ENCODE results near the gene CTCFL.

The CTCFL gene

DNA sequence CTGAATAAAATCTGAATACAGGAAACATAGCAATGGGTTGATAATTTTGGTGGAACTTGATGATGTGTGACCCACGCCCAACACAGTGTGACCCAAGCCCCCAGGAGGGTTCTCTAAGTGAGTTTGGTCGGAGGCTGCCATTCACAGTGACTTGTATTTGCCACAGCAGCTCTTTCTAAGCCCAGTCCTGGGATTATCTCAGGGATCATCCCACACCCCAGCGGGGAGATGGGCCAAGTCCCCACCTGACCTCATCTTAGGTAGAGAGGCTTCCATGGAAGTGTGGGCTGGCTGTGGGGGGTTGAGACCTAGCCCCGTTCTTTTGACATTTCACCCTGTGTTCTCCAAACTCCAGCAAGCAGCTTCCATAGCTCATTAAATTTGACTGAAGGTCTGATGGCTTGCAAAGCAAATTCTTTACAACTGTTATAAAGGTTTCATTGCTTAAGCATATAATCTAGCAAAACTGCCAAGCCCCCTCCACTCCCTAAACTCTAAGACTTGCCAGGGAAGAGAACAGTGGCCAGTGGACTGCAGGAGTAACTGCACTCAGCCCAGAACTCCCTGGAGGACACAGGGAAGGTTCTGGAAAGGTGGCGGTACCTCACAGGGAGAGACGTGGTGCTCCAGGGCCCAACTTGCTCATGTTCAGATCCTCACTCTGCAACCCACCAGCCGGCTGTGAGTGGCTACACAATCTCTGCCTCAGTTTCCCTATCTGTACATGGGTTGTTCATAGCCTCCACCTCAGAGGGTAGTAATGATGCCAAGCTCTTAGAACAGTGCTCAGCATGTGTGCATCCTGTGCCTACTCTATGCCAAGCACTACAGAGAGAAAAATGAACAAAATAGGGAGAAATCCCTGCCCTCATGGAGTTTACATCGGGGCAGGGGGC lies 35.0 kb upstream of the CTCFL start:
- no peak for DNase-seq

DNA sequence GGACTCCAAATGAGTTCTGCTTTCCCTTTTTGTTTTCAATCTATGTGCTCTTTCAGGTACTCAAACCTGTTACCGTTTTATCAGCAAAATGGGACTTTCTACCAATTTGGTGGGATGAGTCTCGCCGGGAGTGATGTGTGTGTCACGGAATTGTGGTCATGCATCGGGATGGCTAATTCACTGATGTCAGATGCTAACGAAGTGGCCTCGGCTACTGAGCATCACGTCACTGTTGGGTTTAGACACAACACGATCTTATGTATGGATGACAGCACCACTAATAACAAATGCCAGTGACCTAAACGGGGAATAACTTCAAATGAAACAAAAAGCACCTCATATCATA lies 34.3 kb upstream of the CTCFL start:
- no peak for DNase-seq

DNA sequence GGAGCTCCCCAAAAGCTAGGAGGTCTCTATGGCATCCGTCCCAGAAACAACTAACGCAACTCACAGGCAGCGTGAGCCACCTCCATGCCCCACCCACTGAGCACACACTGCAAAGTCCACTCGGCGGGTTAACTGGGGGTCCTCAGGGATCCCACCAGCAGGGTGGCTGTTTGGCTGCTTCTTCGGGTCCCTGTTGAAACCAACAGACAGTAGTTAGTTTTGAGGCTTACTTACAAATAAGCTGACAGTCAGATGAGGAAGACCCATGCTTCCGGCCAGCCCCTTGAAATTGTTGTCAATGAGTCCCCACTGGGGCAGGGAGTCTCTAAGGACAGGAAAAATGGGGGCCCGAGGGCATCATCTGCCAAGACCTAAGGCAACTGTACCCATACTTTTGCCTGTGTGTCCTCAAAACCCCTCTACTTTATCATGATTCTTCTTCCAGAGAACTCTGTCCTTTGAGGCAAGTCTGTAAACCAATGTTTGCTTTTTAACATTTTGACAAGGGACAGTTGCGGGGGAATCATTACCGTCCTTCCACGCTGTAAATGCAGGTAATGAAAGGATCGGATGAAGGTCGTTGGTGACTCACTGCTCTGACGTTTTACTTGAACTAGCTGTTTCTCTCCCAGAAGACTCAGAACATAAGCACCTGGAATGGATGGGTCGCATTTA lies 33.8 kb upstream of the CTCFL start:
- no peak for DNase-seq

DNA sequence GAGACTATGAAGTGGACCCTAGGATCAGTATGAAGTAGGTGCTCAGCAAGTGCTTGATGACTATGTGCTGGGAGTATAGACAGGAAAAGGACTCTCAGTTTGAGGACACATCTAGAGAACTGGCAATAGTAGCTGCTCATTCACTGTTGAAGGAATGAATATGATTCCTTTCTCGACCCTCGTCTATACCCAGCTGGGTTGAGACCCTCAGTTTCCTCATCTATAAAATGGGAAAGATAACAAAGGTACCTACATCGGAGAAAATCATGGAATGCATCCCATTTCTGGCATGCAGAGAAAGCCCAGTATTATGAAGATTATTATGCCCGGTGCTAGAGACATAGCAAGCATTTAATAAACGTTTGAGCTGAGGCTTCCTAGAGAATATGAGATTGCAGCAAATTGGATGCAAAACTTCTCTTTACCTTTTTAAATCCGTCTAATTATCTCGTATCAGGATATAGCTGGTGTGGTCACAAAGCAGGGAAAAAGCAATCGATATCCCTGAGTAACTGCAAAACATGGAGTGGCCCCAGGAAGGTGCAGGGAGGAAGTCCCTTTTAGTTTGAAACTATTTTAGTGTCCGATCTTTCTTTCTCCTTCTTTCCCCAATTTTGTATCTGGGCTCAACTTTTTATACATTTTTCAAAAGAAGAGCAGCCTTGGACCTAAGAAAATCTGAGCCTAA lies 33.1 kb upstream of the CTCFL start:
- no peak for DNase-seq

DNA sequence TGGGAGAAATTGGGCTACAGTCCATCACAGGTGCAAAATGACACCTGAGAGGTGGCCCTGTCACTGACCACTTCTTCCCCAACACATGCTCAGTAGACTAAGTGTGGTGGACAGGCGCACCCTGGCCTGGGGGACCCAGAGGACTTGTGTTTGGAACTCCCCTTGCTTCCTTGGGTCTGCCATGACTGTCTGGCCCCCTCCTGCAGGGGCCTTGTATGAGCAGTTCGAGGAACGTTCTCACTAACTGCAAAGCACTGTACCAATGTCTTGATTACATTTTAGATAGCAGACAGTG lies 32.0 kb upstream of the CTCFL start:
- DNase-seq: no peak

DNA sequence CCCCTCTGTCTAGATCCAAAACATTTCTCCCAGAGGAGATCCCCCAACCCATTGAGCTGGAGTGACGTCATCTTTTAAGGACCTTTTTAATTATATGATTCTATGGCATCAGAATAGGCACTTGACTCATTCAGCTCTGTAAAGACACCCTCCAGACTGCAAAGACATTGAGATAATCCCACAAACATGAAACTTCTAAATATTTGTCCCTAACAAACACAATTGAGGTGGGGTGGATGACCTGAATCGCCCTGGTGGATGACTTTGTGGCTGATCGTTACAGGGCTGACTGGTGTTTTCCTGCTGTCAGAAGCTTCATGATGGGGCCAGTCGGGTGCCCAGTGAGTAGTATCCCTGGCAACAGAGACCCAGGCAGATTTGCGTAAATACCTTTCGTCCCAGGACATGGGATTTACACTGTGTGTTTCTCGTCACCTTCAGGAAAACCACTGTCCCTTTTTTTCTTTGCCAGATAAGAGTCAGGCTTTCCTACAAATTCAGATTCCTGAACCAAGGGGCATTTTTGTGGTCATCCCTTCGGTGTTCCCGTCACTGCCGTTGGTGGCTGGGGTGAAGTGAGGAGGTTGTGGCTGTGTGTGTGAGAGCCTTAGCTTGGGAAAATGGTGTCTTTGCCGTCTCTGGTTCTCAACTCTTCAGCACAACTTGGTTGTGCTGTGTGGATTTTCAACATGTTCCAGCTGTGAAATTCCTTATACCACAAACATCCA lies 30.7 kb upstream of the CTCFL start:
- no peak for DNase-seq

DNA sequence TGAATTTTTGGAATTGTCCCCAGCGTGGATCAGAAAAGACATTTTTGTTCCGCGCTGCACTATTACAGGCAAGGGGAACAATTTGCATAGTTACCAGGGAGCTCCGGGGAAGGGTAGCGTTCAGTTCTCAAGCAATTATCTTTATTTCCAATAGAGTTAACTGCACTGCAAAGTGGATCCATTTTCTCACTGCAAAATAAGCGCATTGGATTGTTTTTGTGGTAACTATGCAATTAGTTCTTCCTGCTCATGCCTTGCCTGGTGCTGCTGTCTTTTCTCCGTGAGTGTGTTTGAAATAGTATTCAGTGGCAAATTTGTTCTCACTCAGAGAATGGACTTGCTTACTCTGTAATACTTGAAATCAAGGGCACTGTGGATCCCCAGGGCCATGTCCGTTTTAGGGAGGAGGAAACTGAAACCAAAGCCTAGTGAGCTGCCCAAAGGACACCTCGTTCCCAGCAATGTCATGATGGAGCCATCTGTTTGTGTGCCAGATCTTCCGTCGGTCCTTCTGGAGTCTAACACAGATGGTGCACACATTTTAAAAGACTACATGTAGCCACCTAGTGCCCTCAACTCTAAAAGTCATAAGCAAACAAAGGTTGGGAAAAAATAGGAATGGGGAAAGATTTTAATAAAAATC lies 28.6 kb upstream of the CTCFL start:
- DNase-seq: no peak

GRCh38 chr20:57552471-57552870 lies 27.5 kb upstream of the CTCFL start:
- no peak for DNase-seq

- DNase-seq: no peak
Measured at GRCh38 chr20:57548177-57549058, 23.5 kb upstream of the CTCFL start.

DNA sequence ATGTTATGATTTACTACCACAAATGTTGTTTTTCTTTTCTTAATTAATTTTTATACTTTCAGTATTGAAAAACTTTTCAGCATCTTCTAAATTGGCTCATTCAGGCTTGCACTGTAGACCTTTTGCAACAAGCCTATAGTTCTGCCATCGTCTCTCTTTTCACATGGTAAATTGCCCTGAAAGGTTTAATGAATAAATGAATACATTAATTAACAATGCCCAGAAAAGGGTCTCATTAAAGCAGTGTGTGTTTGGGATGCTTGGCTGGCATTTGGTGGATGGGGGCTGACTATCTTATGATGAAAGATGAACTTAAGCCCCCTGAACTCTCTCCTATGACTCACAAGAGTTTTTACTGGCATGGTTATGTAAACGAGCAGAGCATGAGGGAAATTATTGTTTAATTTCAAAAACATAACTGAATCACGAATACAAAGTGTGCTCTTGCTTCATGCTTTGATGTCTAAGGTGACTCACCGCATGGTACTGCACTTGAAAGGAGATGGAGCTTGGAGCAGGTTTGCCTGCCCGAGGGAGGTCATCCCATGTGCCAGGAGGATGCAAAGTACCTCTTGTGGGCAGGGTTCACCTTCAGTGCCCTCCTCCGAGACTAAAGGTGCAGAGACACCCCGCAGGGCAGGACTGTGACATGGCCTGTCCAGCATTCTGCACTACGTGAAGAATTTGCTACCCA lies 22.2 kb upstream of the CTCFL start:
- no peak for DNase-seq

DNA sequence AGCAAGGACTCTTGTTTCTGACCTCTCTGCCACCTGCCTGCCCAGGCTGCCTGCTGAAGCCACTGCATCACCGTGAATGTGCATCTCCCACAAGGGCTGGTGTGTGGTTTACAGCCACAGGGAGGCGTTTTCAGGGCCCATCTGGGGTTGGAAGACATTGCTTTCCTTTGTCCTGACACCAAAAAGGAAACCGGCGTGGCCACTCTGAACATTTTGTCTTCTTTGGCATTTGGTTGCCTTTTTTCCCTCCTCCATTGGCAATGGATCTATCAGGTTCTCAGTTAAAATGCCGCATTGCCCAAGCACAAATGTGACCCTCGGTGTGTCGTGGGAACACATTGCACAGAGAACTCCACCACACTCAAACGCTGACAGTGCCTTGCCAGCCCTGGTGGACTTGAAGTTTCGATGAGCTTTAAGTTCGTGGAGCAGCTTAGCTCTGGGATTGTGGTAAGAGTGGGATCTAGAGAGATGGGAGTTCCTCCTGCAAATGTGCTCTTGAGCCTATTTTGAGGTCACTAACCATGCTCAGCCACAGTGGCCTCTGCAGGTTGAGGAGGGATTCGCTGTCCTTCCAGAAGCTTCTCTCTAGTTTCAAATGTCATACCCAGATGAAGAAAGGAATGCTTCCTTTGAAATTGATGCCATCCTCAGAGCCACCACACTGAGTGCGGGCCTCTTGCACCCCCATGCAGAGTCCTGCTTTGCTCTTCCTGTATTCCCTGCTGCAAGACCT lies 21.2 kb upstream of the CTCFL start:
- DNase-seq: no peak

DNA sequence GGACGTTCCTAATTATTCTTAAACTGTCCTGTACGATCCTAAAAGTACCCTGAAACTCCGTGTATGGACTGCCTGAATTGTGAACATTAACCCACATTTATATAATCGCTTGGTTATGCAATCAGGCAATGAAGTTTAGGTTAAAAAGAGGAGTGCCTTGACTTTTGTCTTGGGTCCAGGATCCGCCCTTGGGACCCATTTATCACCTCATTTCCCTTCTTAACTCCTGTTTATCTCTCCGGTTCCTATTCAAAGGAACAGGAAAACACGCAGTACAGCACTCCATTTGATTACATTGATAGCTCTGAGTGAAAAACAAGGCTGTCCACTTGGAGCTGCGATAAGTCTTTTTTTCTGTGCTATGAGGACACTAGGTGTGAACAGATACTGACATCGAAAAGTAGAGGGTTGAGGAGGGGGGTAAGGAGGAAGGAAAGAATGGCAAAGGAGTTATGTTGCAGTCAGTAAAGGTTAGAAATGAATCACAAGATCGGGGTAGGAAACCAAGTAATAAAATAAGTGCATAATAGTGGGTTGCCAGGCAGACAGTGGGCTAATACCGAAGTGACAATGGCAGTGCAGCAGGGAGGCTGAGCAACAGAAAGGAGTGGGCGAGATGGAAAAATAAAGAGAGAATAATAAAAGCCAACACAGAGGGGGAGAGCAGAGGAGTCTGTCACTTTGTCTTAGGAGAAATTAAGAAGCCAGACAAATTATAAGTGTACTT lies 20.1 kb upstream of the CTCFL start:
- DNase-seq: no peak

GRCh38 chr20:57543754-57544153 lies 18.8 kb upstream of the CTCFL start:
- DNase-seq: no peak

DNA sequence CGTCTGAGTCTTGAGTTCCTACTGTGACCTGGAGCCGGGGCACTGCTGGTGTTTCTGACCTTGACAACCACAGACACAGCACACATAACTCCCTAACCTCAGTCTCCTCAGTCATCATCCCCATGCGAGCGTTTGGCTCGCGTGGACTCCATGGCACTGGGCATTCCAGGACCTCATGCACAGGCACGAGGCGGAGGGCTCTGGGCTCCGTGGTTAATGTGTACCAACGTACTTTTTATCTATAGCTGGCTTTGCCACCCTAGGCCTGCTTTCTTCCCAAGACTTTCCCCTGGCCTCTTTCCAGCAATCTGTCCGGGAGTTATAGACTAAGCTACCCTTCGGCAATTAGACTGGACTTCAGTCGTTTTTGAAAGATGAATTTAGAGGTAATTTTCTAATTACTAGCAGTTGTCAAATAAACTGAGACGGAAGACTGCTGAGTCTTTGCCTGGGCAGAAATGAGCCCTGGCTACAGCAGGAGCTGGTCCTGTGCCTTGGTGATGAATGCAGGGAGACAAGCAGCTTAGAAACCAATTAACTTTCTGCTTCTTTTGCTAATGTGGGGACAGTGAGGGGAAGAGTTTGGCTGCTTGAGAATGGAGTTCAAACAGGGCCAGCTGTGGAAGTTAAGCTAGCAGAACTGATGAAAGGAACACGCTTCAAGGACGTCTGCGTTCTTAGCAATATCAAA lies 16.1 kb upstream of the CTCFL start:
- DNase-seq: no peak

DNA sequence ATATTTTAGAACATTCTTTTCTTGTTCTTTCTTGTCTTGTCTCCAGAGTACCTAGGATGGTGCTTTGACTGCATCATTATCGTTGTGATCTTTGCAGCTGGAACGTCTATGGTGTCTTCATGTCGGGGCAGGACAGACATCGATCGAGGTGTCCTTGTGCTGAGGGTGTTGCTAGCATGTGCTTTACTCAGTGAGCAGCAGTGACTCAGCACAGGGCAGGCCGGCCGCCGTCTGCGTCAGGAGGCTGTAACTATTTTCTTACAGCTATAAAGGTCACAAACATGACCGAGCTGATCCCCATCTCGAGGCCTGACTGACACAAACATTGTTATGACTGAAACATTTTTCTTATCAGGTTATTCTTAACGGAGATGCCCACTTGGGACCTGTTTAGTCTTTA lies 14.9 kb upstream of the CTCFL start:
- DNase-seq: no peak

- DNase-seq: no peak
Measured at GRCh38 chr20:57537822-57538221, 12.9 kb upstream of the CTCFL start.

- DNase-seq: no peak
Measured at GRCh38 chr20:57536771-57537724, 12.1 kb upstream of the CTCFL start.

- DNase-seq: no peak
Measured at GRCh38 chr20:57536120-57536708, 11.3 kb upstream of the CTCFL start.
